MM.1S (cell line): ENCODE results near the gene GNAT2.
A peak's percentile ranks its signal among the peaks of the same experiment; 100 is the strongest.

Source experiments
- DNase-seq: peaks from one replicate; pipeline ENCODE4 v3.0.0-alpha.2; 2015
- H2AFZ ChIP-seq: fragments of 300-600 bp; sonication (generic); 2 replicates; pipeline ENCODE4 v1.6.0; 2016; ENCODE audit warnings: antibody characterized with exemption, low read length
- H3F3A ChIP-seq: fragments of 300-600 bp; sonication (generic); 2 replicates; pipeline ENCODE4 v1.6.1; 2016; ENCODE audit warnings: mild to moderate bottlenecking, antibody characterized with exemption, low read length, moderate library complexity, mixed read lengths; ENCODE audit not compliant: insufficient read depth
- H3K27ac ChIP-seq: fragments of 300-600 bp; sonication (generic); 2 replicates; pipeline ENCODE4 v1.5.1; 2016; ENCODE audit warnings: mild to moderate bottlenecking, low read length
- H3K27me3 ChIP-seq: fragments of 300-600 bp; sonication (generic); replicated peaks from 2 replicates; pipeline ENCODE4 v1.6.0; 2016; ENCODE audit warnings: low read length; ENCODE audit not compliant: insufficient read depth
- H3K36me3 ChIP-seq: fragments of 300-600 bp; sonication (generic); replicated peaks from 2 replicates; pipeline ENCODE4 v1.6.1; 2016; ENCODE audit warnings: mild to moderate bottlenecking, low read length, mixed read lengths; ENCODE audit not compliant: insufficient read depth
- H3K4me1 ChIP-seq: fragments of 300-600 bp; sonication (generic); 2 replicates; pipeline ENCODE4 v1.6.1; 2016; ENCODE audit warnings: low read length, mixed read lengths
- H3K4me2 ChIP-seq: fragments of 300-600 bp; sonication (generic); 2 replicates; pipeline ENCODE4 v1.6.0; 2016; ENCODE audit warnings: low read depth, low read length
- H3K4me3 ChIP-seq: fragments of 300-600 bp; sonication (generic); 2 replicates; pipeline ENCODE4 v1.5.1; 2016; ENCODE audit warnings: low read length, mixed read lengths
- H3K79me2 ChIP-seq: fragments of 300-600 bp; sonication (generic); 2 replicates; pipeline ENCODE4 v1.6.1; 2016; ENCODE audit warnings: mixed run types, low read length, mixed read lengths
- H3K9ac ChIP-seq: fragments of 300-600 bp; sonication (generic); 2 replicates; pipeline ENCODE4 v1.6.1; 2016; ENCODE audit warnings: low read length, mixed read lengths
- H3K9me2 ChIP-seq: fragments of 300-600 bp; sonication (generic); replicated peaks from 2 replicates; pipeline ENCODE4 v1.6.1; 2016; ENCODE audit warnings: mild to moderate bottlenecking, low read length, mixed read lengths; ENCODE audit not compliant: insufficient read depth
- H3K9me3 ChIP-seq: fragments of 300-600 bp; sonication (generic); replicated peaks from 2 replicates; pipeline ENCODE4 v1.6.1; 2016; ENCODE audit warnings: mild to moderate bottlenecking, low read length, mixed read lengths; ENCODE audit not compliant: insufficient read depth
- H4K20me1 ChIP-seq: fragments of 300-600 bp; sonication (generic); 2 replicates; pipeline ENCODE4 v1.6.1; 2016; ENCODE audit warnings: mild to moderate bottlenecking, low read length, moderate library complexity, mixed read lengths; ENCODE audit not compliant: insufficient read depth
- CTCF ChIP-seq: fragments of 300-600 bp; sonication (generic); IDR thresholded peaks from 2 replicates; pipeline ENCODE4 v1.5.1; 2016; ENCODE audit warnings: antibody characterized with exemption, low read length, mixed read lengths
- EZH2 ChIP-seq: fragments of 300-600 bp; sonication (generic); optimal IDR thresholded peaks from 2 replicates; pipeline ENCODE3; 2017; ENCODE audit warnings: low read depth, mild to moderate bottlenecking, antibody characterized with exemption, low read length, mixed read lengths
- EZH2phosphoT487 ChIP-seq: fragments of 300-600 bp; sonication (generic); IDR thresholded peaks from 2 replicates; pipeline ENCODE4 v1.6.1; 2018; ENCODE audit warnings: antibody characterized with exemption, low read length

Gene GNAT2

GRCh38 chr1:109619576-109620400 is at the start of gene GNAT2, which contains the start of gene AMPD2:
GNAT2 (minus strand) TSS chr1:109619616; CDS start chr1:109612870, 6,746 bp downstream.
AMPD2 (plus strand) TSS chr1:109619837; CDS start chr1:109621176, 1,339 bp downstream.
- Histone ChIP-seq H3K4me1 (peaks cover 7% of the 10 kb centered on the region), H3K4me2 (peak within 1 kb of the TSS; percentile 90), H3K9ac (peak within 1 kb of the TSS; percentile 83), H2AFZ (peak within 1 kb of the TSS; percentile 84), H3K27ac (peak within 1 kb of the TSS; percentile 58; the same call in 1 of the 2 replicates), H3K9me2 (no peaks in the 10 kb centered on the region), H3K9me3 (no peaks in the 10 kb centered on the region), H3K4me3 (peak within 1 kb of the TSS; percentile 86), H4K20me1 (no peaks in the 10 kb centered on the region), H3F3A (no peaks in the 10 kb centered on the region), H3K36me3 (no peaks in the 10 kb centered on the region), H3K27me3 (no peaks in the 10 kb centered on the region), H3K79me2 (peaks cover 32% of the 10 kb centered on the region)
- TF ChIP-seq EZH2phosphoT487: no peak
- no peak for TF ChIP-seq CTCF
- TF ChIP-seq EZH2: no peak
- peak; percentile 59 for DNase-seq

GRCh38 chr1:109668123-109668775 is 48.8 kb upstream of the GNAT2 start:
- no peaks in the 10 kb centered on the region for H3F3A ChIP-seq
- H3K4me3 ChIP-seq: peak overlapping the region; percentile 49; the same call in 1 of the 2 replicates
- no peaks in the 10 kb centered on the region for H3K27me3 ChIP-seq
- H3K79me2 ChIP-seq: no peaks in the 10 kb centered on the region
- H3K4me1 ChIP-seq: peaks cover 11% of the 10 kb centered on the region
- H3K36me3 ChIP-seq: no peaks in the 10 kb centered on the region
- no peak for DNase-seq
- H4K20me1 ChIP-seq: no peaks in the 10 kb centered on the region
- H3K4me2 ChIP-seq: peak overlapping the region; percentile 57; the same call in 1 of the 2 replicates
- H3K27ac ChIP-seq: no peak overlapping the region
- H3K9me2 ChIP-seq: no peaks in the 10 kb centered on the region
- no peak overlapping the region for H3K9ac ChIP-seq
- TF ChIP-seq CTCF (no peak), EZH2 (no peak), EZH2phosphoT487 (no peak)
- no peaks in the 10 kb centered on the region for H3K9me3 ChIP-seq
- no peak overlapping the region for H2AFZ ChIP-seq

GRCh38 chr1:109667452-109668122 is 48.2 kb upstream of the GNAT2 start, which contains the start of gene GSTM2:
GSTM2 (plus strand) TSS chr1:109668057; CDS start chr1:109668116, 59 bp downstream.
- Histone ChIP-seq H3K4me3 (peak within 1 kb of the TSS; percentile 49; the same call in 1 of the 2 replicates), H3K4me1 (peaks cover 11% of the 10 kb centered on the region), H3K27me3 (no peaks in the 10 kb centered on the region), H3K27ac (no peak within 1 kb of the TSS), H3K4me2 (peak within 1 kb of the TSS; percentile 57; the same call in 1 of the 2 replicates), H3K9ac (no peak within 1 kb of the TSS), H3F3A (no peaks in the 10 kb centered on the region), H3K36me3 (no peaks in the 10 kb centered on the region), H2AFZ (0 out of 2 replicates have a peak within 1 kb of the TSS, but pooled peaks have one; percentile 38), H3K9me3 (no peaks in the 10 kb centered on the region), H3K9me2 (no peaks in the 10 kb centered on the region), H4K20me1 (no peaks in the 10 kb centered on the region), H3K79me2 (no peaks in the 10 kb centered on the region)
- peak; percentile 69 for DNase-seq
- no peak for TF ChIP-seq CTCF
- no peak for TF ChIP-seq EZH2
- TF ChIP-seq EZH2phosphoT487: no peak
